Kasumi-1 (cell line): ENCODE data around the gene SRGAP1.

Experiments used
- DNase-seq, 2 experiments: peaks; one replicate each; lab custom pipeline; 2025; lab: John Stamatoyannopoulos, UW

The SRGAP1 gene

GRCh38 chr12:63966606-63966975 is 122.1 kb downstream of the SRGAP1 start:
- no peak for DNase-seq

GRCh38 chr12:63967358-63968145 is 123.1 kb downstream of the SRGAP1 start:
- no peak for DNase-seq

- no peak for DNase-seq
Measured at GRCh38 chr12:63968673-63969072, 124.2 kb downstream of the SRGAP1 start.

GRCh38 chr12:63976902-63977395 is 132.4 kb downstream of the SRGAP1 start:
- no peak for DNase-seq

GRCh38 chr12:63977441-63977840 is 132.9 kb downstream of the SRGAP1 start:
- DNase-seq = no peak

GRCh38 chr12:63978519-63978918 is 134.0 kb downstream of the SRGAP1 start:
- DNase-seq = no peak

- no peak for DNase-seq
Measured at GRCh38 chr12:63980211-63980610, 135.7 kb downstream of the SRGAP1 start.

DNA sequence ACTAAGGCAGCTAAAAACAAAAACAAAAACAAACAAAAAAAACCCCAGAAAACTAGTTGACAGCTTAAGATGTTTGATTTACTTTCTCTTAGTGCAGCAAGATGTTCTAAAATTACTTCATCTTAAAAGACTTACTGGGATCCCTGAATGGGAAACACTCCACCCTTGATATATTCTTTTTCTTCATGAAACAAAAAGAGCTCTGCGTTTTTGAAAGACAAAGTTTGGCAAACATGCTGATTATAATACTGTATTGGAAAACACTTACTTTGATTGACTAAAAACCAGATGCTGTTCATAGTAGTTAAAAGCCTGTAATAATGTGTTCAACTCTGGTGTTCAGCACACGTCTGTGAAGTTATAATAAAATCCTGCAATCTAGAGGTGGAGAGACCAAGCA is 136.8 kb downstream of the SRGAP1 start:
- no peak for DNase-seq

DNA sequence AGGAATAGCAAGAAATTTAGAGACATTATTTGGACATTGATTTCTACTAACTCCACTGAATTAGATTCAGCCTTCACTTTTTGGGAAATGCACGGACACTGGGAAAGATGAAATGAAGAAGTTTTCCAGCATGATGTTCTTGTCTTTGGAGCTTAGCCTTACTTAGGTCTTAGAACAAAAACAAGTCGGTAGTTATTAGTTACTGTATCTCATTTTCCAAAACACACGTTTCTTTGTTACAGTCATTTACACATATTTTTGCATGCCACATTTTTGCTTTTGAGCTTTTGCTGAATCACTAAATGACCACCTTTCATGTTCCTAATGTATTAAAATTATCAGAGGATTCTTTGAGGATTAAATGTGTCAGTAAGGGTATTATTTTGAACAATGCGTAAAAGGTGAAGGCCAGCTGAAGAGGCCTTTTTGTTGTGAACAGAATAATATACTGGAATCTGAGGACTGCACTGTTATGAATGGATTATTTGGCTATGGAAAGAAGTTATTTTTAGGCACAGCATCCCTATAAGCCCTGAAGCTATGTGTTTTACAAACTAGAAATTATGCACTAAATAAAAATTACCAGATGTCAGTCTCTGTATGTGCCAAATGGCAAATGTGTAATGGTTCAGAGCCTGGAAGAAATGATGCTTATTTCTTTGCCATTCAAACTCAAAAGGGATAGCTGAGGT is 138.2 kb downstream of the SRGAP1 start:
- no peak for DNase-seq

GRCh38 chr12:63985456-63985855 is 141.0 kb downstream of the SRGAP1 start:
- no peak for DNase-seq

DNA sequence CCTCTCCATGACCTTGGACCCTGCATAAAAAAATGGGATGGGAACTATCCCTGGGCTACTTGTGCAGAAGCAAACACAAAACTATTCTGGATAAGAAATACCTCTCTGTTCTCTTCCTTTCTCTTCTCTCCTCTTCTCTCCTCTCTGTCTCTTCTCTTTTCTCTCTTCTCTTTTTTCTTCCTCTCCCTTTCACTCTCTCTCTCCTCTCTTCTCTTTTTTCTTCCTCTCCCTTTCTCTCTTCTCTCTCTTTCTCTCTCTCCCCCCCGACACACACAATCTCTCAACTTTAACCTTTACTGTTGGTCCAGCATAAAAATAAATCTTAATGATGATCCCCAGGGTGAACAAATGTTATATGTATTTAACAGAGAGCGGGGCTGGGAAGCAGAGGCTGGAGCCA is 141.4 kb downstream of the SRGAP1 start:
- DNase-seq = no peak

- DNase-seq = no peak
Measured at GRCh38 chr12:63989301-63989845, 144.9 kb downstream of the SRGAP1 start.

GRCh38 chr12:63990828-63991547 is 146.5 kb downstream of the SRGAP1 start:
- no peak for DNase-seq

DNA sequence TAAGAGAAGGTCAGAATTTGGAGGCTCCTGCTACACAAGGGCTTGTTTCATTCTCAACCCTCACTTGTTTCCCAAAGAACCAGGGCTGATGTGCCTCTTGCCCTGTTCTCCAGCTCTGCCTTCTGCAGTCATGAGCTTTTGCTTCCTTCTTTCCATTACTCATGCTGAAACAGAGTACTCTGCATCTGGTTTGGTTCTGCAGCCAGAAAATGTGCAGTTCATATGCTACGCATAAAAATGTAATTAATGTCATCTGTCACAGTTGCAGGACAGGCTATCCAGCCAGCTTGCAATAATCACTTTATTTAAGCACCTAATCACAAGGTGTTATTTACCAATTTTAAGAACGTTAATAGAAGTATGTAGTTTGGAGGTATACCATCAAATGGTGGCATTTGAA is 150.2 kb downstream of the SRGAP1 start:
- no peak for DNase-seq

- no peak for DNase-seq
Measured at GRCh38 chr12:63995512-63995911, 151.0 kb downstream of the SRGAP1 start.

GRCh38 chr12:63996556-63996955 is 152.1 kb downstream of the SRGAP1 start:
- no peak for DNase-seq

DNA sequence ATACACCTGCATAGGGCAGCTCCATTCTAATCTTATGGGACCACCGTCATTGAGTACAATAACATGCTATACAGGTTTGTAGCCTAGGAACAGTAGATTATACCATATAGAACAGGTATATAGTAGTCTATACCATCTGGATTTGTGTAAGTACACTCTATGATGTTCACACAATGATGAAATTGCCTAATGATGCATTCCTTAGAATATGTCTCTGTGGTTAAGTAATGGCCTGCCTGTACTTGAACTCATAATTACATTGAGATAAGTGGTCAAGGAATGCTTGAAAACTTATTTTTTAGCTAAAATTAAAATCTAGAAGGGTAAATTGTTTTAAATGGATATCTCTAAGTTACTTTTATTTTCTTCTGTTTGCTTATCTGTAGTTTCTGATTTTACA is 152.7 kb downstream of the SRGAP1 start:
- DNase-seq = no peak

- no peak for DNase-seq
Measured at GRCh38 chr12:63998584-63998983, 154.1 kb downstream of the SRGAP1 start.

GRCh38 chr12:63999853-64000252 is 155.4 kb downstream of the SRGAP1 start:
- DNase-seq = no peak

GRCh38 chr12:64001439-64001838 is 156.9 kb downstream of the SRGAP1 start:
- DNase-seq = no peak

DNA sequence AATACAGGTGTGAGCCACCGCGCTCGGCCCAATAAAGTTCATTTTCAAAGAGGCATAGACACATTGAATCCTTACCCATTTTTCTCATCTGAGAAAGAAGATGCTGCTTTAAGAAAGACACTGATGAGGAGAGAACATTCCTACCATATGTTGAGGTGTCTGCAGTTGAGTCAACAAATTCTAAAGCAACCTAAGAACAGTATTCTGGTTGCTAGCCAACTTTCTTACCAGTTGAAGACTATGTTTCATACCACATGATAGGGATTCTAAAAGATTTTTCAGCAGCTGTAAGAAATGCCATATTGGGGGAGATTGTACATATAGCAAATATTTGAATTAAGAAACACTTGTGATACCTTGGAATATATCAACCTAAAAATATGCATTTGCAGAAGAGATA is 160.1 kb downstream of the SRGAP1 start:
- DNase-seq = no peak

DNA sequence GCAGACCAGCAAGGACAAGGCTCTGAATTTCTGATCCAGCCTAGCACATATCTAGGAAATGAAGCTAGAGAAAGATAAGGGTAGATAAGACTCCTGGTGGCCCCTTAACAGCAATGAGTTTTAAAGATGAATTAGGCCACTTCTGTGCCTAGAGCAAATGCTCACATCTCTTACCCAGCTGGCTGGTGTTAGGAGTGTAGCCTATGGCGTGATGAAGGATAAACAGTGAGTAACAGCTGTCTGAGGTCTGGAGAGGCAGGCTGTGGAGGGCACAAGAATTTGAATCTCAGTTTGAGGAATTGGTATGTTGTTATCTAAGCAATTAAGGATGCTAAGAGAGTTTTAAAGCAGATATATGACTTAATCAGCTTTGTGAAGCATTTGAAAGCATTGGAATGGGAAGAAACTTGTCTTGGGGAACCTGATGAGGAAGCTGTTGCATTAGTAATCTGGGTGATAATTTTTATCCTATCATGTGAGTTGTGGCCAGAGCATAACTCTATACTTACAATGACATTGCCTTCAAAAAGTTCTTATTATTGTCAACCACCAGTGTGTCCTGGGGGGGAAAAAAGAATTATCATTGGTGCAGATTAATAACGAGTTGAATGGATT is 161.8 kb downstream of the SRGAP1 start:
- no peak for DNase-seq
